Glutamatergic neuron (in vitro differentiated cells): ENCODE results near the gene CR1. TPM values are rescaled to one million over a fixed set of nuclear protein-coding genes. Genes with fewer than 3 reads are reported as not detected.

Experiments
- DNase-seq: peaks from one replicate; pipeline ENCODE4 v3.0.0; 2022
- H3K27ac Mint-ChIP-seq: one replicate; pipeline ENCODE4 v1.8.0; 2020; ENCODE audit warnings: mild to moderate bottlenecking, mixed read lengths, inconsistent platforms; ENCODE audit not compliant: unreplicated experiment
- H3K27me3 Mint-ChIP-seq: one replicate; pipeline ENCODE4 v1.8.0; 2020; ENCODE audit warnings: mild to moderate bottlenecking, moderate library complexity, mixed read lengths, inconsistent platforms; ENCODE audit not compliant: unreplicated experiment
- H3K36me3 Mint-ChIP-seq: one replicate; pipeline ENCODE4 v1.8.0; 2020; ENCODE audit warnings: mild to moderate bottlenecking, mixed read lengths, inconsistent platforms; ENCODE audit not compliant: unreplicated experiment
- H3K4me1 Mint-ChIP-seq: one replicate; pipeline ENCODE4 v1.8.0; 2020; ENCODE audit warnings: mild to moderate bottlenecking, low read depth, mixed read lengths, inconsistent platforms; ENCODE audit not compliant: unreplicated experiment
- H3K4me3 Mint-ChIP-seq: one replicate; pipeline ENCODE4 v1.8.0; 2020; ENCODE audit warnings: mild to moderate bottlenecking, mixed read lengths, inconsistent platforms; ENCODE audit not compliant: unreplicated experiment
- H3K9me3 Mint-ChIP-seq: one replicate; pipeline ENCODE4 v1.8.0; 2020; ENCODE audit warnings: mild to moderate bottlenecking, moderate library complexity, mixed read lengths, inconsistent platforms; ENCODE audit not compliant: unreplicated experiment
- total RNA-seq: library from RNA; stranded (reverse); fragmentation: NEBNext Ultra II Directional; extraction: Animal tissue kit (Norgen Biotek cat#: 25700); gene quantifications from one replicate; pipeline ENCODE4 v1.2.1, GENCODE V29; 2021; ENCODE audit not compliant: unreplicated experiment
- TF ChIP-seq, protein P1 (sequence below): fragments of 200-600 bp; sonication (generic); IDR thresholded peaks from one replicate; pipeline ENCODE4 v1.5.0; 2021; ENCODE audit not compliant: partially characterized antibody, unreplicated experiment

CR1 gene
- total RNA-seq, 1 donor from 2014 or later, result not detected

DNA sequence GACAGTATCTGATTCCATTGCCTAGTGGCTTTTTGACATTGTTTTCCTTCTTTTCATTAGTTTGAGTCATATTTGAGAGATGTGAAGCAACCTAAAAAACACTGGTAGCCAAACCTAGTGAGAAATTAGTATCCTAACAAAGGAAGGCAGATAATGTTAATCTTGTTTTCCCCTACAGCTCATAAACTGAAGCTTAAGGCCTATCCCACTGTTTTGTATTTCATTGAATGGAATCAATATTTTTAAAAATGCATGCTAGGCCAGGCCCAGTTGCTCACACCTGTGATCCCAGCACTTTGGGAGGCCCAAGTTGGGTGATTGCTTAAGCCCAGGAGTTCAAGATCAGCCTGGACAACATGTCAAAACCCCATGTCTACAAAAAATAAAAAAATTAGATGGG, 150.2 kb downstream of the CR1 start:
- Mint-ChIP-seq H3K27me3 (peaks cover 3% of the 10 kb centered on the region), H3K4me3 (peak overlapping the region; percentile 86), H3K36me3 (no peaks in the 10 kb centered on the region), H3K9me3 (peaks cover 4% of the 10 kb centered on the region), H3K27ac (no peak overlapping the region), H3K4me1 (peaks cover 6% of the 10 kb centered on the region)
- no peak for DNase-seq
- TF ChIP-seq, protein P1, sequence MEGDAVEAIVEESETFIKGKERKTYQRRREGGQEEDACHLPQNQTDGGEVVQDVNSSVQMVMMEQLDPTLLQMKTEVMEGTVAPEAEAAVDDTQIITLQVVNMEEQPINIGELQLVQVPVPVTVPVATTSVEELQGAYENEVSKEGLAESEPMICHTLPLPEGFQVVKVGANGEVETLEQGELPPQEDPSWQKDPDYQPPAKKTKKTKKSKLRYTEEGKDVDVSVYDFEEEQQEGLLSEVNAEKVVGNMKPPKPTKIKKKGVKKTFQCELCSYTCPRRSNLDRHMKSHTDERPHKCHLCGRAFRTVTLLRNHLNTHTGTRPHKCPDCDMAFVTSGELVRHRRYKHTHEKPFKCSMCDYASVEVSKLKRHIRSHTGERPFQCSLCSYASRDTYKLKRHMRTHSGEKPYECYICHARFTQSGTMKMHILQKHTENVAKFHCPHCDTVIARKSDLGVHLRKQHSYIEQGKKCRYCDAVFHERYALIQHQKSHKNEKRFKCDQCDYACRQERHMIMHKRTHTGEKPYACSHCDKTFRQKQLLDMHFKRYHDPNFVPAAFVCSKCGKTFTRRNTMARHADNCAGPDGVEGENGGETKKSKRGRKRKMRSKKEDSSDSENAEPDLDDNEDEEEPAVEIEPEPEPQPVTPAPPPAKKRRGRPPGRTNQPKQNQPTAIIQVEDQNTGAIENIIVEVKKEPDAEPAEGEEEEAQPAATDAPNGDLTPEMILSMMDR, result no peak

DNA sequence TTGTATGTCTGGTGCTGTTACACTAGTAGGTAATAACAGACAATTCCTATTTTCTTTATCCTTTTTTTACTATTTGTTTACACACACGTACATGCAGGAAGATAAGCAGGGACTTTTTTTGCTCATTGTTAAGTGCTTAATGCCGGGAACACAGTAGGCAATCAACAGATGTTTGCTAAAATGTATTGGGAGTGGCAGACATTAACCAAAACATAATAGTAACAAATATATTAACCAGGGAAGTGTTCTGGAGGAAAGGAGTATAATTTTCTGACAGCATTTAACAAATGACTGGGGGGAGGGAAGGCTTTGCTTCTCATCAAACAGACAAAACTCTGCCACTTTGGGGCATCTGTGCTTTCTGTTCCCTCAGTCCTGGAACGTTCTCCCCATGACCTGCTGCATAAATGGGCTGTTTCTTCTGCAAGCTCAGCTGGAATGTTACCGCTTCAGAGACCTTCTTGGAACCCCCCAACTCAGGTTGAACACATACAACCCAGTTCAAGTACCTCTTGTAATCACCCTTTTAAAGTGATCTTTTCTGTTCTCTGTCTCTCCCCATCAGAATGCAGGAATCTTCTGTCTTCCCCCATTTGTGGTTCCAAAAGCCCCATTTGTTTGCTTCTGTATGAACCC, 151.1 kb downstream of the CR1 start:
- Mint-ChIP-seq H3K4me3 (no peak overlapping the region), H3K27ac (no peak overlapping the region), H3K9me3 (peaks cover 4% of the 10 kb centered on the region), H3K36me3 (no peaks in the 10 kb centered on the region), H3K27me3 (peaks cover 3% of the 10 kb centered on the region), H3K4me1 (peaks cover 6% of the 10 kb centered on the region)
- DNase-seq, result no peak
- TF ChIP-seq, protein P1, result no peak

DNA sequence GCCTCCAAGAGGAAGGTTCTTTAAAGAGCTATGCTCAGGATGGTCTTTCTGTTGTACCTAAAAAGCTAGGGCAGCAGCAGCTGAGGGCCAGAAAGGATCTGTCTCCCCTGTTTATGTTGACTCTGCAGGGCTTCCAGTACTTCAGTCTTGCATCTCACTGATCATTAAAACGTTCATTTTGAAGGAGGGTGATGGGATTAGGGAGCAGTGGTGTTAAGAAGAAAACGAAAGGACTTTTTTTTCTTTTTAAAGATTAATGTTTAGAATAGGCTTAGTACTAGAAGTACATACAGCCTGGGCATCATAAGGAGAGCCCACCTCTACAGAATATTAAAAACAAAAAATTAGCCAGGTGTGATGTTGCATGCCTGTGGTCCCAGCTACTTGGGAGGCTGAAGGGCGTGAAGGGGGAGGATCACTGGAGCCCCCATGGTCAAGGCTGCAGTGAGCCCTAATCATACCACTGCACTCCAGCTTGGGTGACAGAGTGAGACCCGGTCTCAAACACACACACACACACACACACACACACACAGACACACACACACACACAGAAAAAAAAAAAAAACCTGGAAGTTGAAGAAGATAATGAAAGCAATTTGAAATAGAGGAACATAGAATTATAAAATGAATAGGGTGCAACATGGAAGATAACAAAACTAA, 151.8 kb downstream of the CR1 start:
- Mint-ChIP-seq H3K4me3 (no peak overlapping the region), H3K27ac (no peak overlapping the region)

DNA sequence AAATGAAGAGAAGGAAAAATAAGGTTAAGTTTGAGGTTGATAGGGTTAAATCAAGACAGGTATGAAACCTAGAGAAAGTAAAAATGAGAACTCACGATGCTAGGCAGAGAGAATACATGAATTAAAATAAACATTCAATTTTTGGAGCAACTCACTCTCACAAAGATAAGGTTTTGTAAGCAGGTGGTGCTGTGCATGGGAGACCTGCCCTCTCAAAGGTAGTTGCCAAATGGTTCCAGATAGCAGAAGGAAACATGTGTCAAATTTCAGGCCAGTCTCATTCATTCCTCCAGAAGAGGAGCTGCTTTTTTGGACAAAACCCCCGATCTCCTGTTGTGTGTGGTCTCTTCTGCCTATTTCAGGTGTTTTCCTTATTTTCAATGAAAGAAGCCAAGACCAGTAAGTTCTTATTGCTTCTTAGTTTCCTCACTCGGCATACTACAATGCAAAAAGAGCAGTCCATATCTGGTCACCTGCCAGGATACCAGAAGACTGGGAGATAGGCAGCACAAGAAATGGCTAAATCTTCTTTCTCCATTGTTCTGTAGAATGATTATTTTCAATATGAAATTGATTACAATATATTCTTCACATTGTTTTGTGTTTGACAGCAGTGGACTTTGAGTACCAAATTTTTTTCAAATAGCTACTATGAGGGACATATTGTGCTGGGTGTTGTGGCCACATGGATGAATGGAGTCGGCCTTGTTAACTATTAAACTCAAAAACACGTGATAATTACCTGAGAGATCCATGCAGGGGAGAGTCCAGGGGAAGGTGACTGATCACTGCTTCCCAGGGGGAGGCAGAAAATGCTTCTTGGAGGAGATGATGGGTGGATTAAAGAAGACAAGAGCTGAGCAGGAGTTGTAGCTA, 152.6 kb downstream of the CR1 start:
- no peak for DNase-seq
- Mint-ChIP-seq H3K4me1 (peaks cover 6% of the 10 kb centered on the region), H3K27ac (no peak overlapping the region), H3K9me3 (peaks cover 4% of the 10 kb centered on the region), H3K4me3 (no peak overlapping the region), H3K36me3 (no peaks in the 10 kb centered on the region), H3K27me3 (peaks cover 3% of the 10 kb centered on the region)
- TF ChIP-seq, protein P1, result no peak

More for the DNA sequence above, 151.8 kb downstream of the CR1 start:
- H3K36me3 Mint-ChIP-seq, result no peaks in the 10 kb centered on the region
- peaks cover 4% of the 10 kb centered on the region for H3K9me3 Mint-ChIP-seq
- no peak for DNase-seq
- H3K27me3 Mint-ChIP-seq, result peaks cover 3% of the 10 kb centered on the region
- peaks cover 6% of the 10 kb centered on the region for H3K4me1 Mint-ChIP-seq
- TF ChIP-seq, protein P1, result no peak
